Measurements from ENCODE around the gene SRRM5.

The SRRM5 gene

GRCh38 chr19:43611788-43612187, at the start of gene SRRM5:
Gene SRRM5 (plus strand): TSS chr19:43612088. CDS start chr19:43612122, 34 bp downstream.
- DNase-seq (ENCODE audit: low read depth) = no peak
- no peak within 1 kb of the TSS for H3K4me3 ChIP-seq (ENCODE audit: low read depth, low read length)
- TF ChIP-seq CTCF (IDR thresholded peaks at IDR 0.05; ENCODE audit: low read depth, low read length) (no peak), MAX (IDR thresholded peaks at IDR 0.05; ENCODE audit: low read depth, low read length) (no peak), MYC (IDR thresholded peaks at IDR 0.05; ENCODE audit: low read depth, low read length) (no peak), POLR2A (IDR thresholded peaks at IDR 0.05; ENCODE audit: extremely low read depth, insufficient read length) (no peak)

- no peak overlapping the region for H3K4me3 ChIP-seq (ENCODE audit: low read depth, low read length)
- TF ChIP-seq MYC (IDR thresholded peaks at IDR 0.05; ENCODE audit: low read depth, low read length) = no peak
- no peak for TF ChIP-seq CTCF (IDR thresholded peaks at IDR 0.05; ENCODE audit: low read depth, low read length)
- no peak for TF ChIP-seq MAX (IDR thresholded peaks at IDR 0.05; ENCODE audit: low read depth, low read length)
- TF ChIP-seq POLR2A (IDR thresholded peaks at IDR 0.05; ENCODE audit: extremely low read depth, insufficient read length) = no peak
Measured at GRCh38 chr19:43562226-43562697, 49.6 kb upstream of the SRRM5 start.

GRCh38 chr19:43562698-43563241, 49.1 kb upstream of the SRRM5 start:
- no peak overlapping the region for H3K4me3 ChIP-seq (ENCODE audit: low read depth, low read length)
- DNase-seq (ENCODE audit: low read depth) = peak; percentile 94
- TF ChIP-seq CTCF (IDR thresholded peaks at IDR 0.05; ENCODE audit: low read depth, low read length) (no peak), MYC (IDR thresholded peaks at IDR 0.05; ENCODE audit: low read depth, low read length) (peak; percentile 75; the same call in 1 of the 2 replicates), POLR2A (IDR thresholded peaks at IDR 0.05; ENCODE audit: extremely low read depth, insufficient read length) (no peak), MAX (IDR thresholded peaks at IDR 0.05; ENCODE audit: low read depth, low read length) (peak; percentile 79)

More at GRCh38 chr19:43562226-43562697, 49.6 kb upstream of the SRRM5 start:
- DNase-seq (ENCODE audit: low read depth) = no peak

GRCh38 chr19:43563816-43564457, 48.0 kb upstream of the SRRM5 start:
- TF ChIP-seq POLR2A (IDR thresholded peaks at IDR 0.05; ENCODE audit: extremely low read depth, insufficient read length) (no peak), MYC (IDR thresholded peaks at IDR 0.05; ENCODE audit: low read depth, low read length) (no peak), MAX (IDR thresholded peaks at IDR 0.05; ENCODE audit: low read depth, low read length) (no peak), CTCF (IDR thresholded peaks at IDR 0.05; ENCODE audit: low read depth, low read length) (no peak)
- peak; percentile 30 for DNase-seq (ENCODE audit: low read depth)

GRCh38 chr19:43564800-43565199, 47.1 kb upstream of the SRRM5 start:
- TF ChIP-seq POLR2A (IDR thresholded peaks at IDR 0.05; ENCODE audit: extremely low read depth, insufficient read length) = no peak
- TF ChIP-seq MYC (IDR thresholded peaks at IDR 0.05; ENCODE audit: low read depth, low read length) = no peak
- TF ChIP-seq MAX (IDR thresholded peaks at IDR 0.05; ENCODE audit: low read depth, low read length) = no peak
- TF ChIP-seq CTCF (IDR thresholded peaks at IDR 0.05; ENCODE audit: low read depth, low read length) = no peak
- no peak overlapping the region for H3K4me3 ChIP-seq (ENCODE audit: low read depth, low read length)
- DNase-seq (ENCODE audit: low read depth) = no peak

More at GRCh38 chr19:43563816-43564457, 48.0 kb upstream of the SRRM5 start:
- no peak overlapping the region for H3K4me3 ChIP-seq (ENCODE audit: low read depth, low read length)

Measured in NB4 (cell line).